Endothelial cell of umbilical vein (primary cell): ENCODE data around the gene LSM11. TPM values are rescaled to one million over a fixed set of nuclear protein-coding genes. Genes with fewer than 3 reads are reported as not detected.
"Not testable (repeated sequence)": the region's sequence is repeated elsewhere in the genome, so short reads cannot be mapped to it uniquely, and the experiment has no call there.

Experiments
- Bru-seq: library from RNA; stranded (reverse); fragments of 400-500 nt; gene quantifications from one replicate; lab custom pipeline; 2021; lab: Mats Ljungman, UMichigan
- BruChase-seq, 2 experiments: library from RNA; stranded (reverse); fragments of 400-500 nt; gene quantifications; one replicate each; lab custom pipeline; 2021; lab: Mats Ljungman, UMichigan
- BruUV-seq: library from RNA; stranded (reverse); fragments of 400-500 nt; replicated peaks from 2 replicates; lab custom pipeline; 2021; lab: Mats Ljungman, UMichigan
- CTCF ChIA-PET: fragments of 300-600, 350-600 bp; sonication (Branson Sonifier 250); formaldehyde crosslinking; loops from one replicate; lab custom pipeline; 2021; ENCODE audit warnings: antibody characterized with exemption, inconsistent platforms; lab: Charles Lee
- POLR2A ChIA-PET: fragments of 300-600, 350-600 bp; sonication (Branson Sonifier 250); formaldehyde crosslinking; loops from one replicate; lab custom pipeline; 2021; ENCODE audit warnings: antibody characterized with exemption, inconsistent platforms; lab: Charles Lee
- DNase-seq: peaks from one replicate; pipeline ENCODE4 v3.0.0-alpha.2; 2011; ENCODE audit warnings: low read depth, low spot score
- FAIRE-seq: peaks from 2 replicates; lab custom pipeline; 2011; peaks lifted over from hg19 to GRCh38; lab: Jason Lieb, UNC
- H2AFZ ChIP-seq: 2 replicates; pipeline ENCODE4 v1.6.0; 2012; ENCODE audit warnings: low read depth, low read length, control low read depth, inconsistent platforms
- H3K27ac ChIP-seq: 2 replicates; pipeline ENCODE4 v1.5.1; 2011; ENCODE audit warnings: low read depth, mild to moderate bottlenecking, control low read depth, low read length, moderate library complexity; ENCODE audit not compliant: insufficient read depth
- H3K27me3 ChIP-seq, 2 experiments: 2 replicates each; pipeline versions ENCODE4 v1.6.0 to v1.6.1; 2011; ENCODE audit warnings: low read length in 2 of 2, mixed read lengths in 1 of 2; ENCODE audit not compliant: control insufficient read depth in 2 of 2, insufficient read depth in 2 of 2
- H3K36me3 ChIP-seq, 2 experiments: 2 replicates in 1 of 2; 3 replicates in 1 of 2; pipeline ENCODE4 v1.5.1; 2011; ENCODE audit warnings: low read length in 2 of 2, mild to moderate bottlenecking in 1 of 2, moderate library complexity in 1 of 2; ENCODE audit not compliant: control insufficient read depth in 2 of 2, insufficient read depth in 2 of 2; ENCODE audit errors: extremely low read depth in 1 of 2
- H3K4me1 ChIP-seq: 3 replicates; pipeline ENCODE4 v1.5.1; 2011; ENCODE audit warnings: mild to moderate bottlenecking, low read length; ENCODE audit not compliant: control insufficient read depth, insufficient read depth; ENCODE audit errors: extremely low read depth
- H3K4me2 ChIP-seq: 2 replicates; pipeline ENCODE4 v1.6.1; 2011; ENCODE audit warnings: low read length, control low read depth, mixed read lengths; ENCODE audit not compliant: insufficient read depth
- H3K4me3 ChIP-seq, 3 experiments: fragments of 200-600 bp in 1 of 3; sonication (generic), shearing (Covaris generic) in 1 of 3; replicated peaks in 1 of 3; 2 replicates each; pipeline ENCODE4 v1.5.1; 2011 to 2016; ENCODE audit warnings: control low read depth in 3 of 3, low read length in 3 of 3, mild to moderate bottlenecking in 2 of 3, inconsistent platforms in 1 of 3, low read depth in 1 of 3, moderate library complexity in 1 of 3; ENCODE audit not compliant: insufficient read depth in 1 of 3
- H3K79me2 ChIP-seq: 2 replicates; pipeline ENCODE4 v1.6.0; 2012; ENCODE audit warnings: low read length, inconsistent platforms; ENCODE audit not compliant: control insufficient read depth, insufficient read depth
- H3K9ac ChIP-seq: replicated peaks from 2 replicates; pipeline ENCODE3; 2011; ENCODE audit warnings: low read length, control low read depth; ENCODE audit not compliant: insufficient read depth; ENCODE audit errors: extremely low read depth
- H3K9me1 ChIP-seq: replicated peaks from 3 replicates; pipeline ENCODE4 v1.6.0; 2011; ENCODE audit warnings: mild to moderate bottlenecking, low read length; ENCODE audit not compliant: control insufficient read depth, insufficient read depth; ENCODE audit errors: extremely low read depth
- H3K9me3 ChIP-seq: replicated peaks from 2 replicates; pipeline ENCODE4 v1.5.1; 2012; ENCODE audit warnings: low read length, inconsistent platforms; ENCODE audit not compliant: control insufficient read depth, insufficient read depth
- H4K20me1 ChIP-seq: replicated peaks from 2 replicates; pipeline ENCODE3; 2011; ENCODE audit warnings: mild to moderate bottlenecking, low read length; ENCODE audit not compliant: control insufficient read depth, insufficient read depth; ENCODE audit errors: extremely low read depth
- EZH2 ChIP-seq: IDR thresholded peaks from 2 replicates; pipeline ENCODE4 v1.6.1; 2012; ENCODE audit warnings: borderline replicate concordance, low read depth, mild to moderate bottlenecking, moderate library complexity, low read length, inconsistent platforms; ENCODE audit not compliant: severe bottlenecking
- FOS ChIP-seq: IDR thresholded peaks from 2 replicates; pipeline ENCODE4 v1.6.1; 2011; ENCODE audit warnings: mild to moderate bottlenecking, low read length, moderate library complexity, borderline replicate concordance; ENCODE audit not compliant: insufficient read depth
- GATA2 ChIP-seq: IDR thresholded peaks from 2 replicates; pipeline ENCODE4 v1.7.0; 2011; ENCODE audit warnings: low read depth, mild to moderate bottlenecking, moderate library complexity, mixed read lengths, low read length; ENCODE audit not compliant: insufficient read length, insufficient read depth
- JUN ChIP-seq: IDR thresholded peaks from 2 replicates; pipeline ENCODE4 v1.6.1; 2011; ENCODE audit warnings: borderline replicate concordance, low read depth; ENCODE audit not compliant: insufficient read length, insufficient read depth
- MYC ChIP-seq: IDR thresholded peaks from one replicate; pipeline ENCODE4 v1.6.1; 2011; ENCODE audit warnings: mild to moderate bottlenecking, low read depth, low read length
- POLR2A ChIP-seq: IDR thresholded peaks from 2 replicates; pipeline ENCODE4 v1.6.1; 2012; ENCODE audit warnings: low read depth, mild to moderate bottlenecking, control low read depth, low read length
- POLR2AphosphoS5 ChIP-seq: IDR thresholded peaks from 2 replicates; pipeline ENCODE4 v1.6.1; 2012; ENCODE audit warnings: low read depth, mild to moderate bottlenecking, control low read depth, low read length, moderate library complexity; ENCODE audit not compliant: insufficient read depth
- dilution Hi-C: fragments of 300-500 bp; cut with MboI; formaldehyde crosslinking; loops from one replicate; pipeline ENCODE4 v1.15.0; 2019; ENCODE audit warnings: low sequenced_read_pairs; ENCODE audit not compliant: extremely low pct_ligation_motif_present
- intact Hi-C: fragments of 100-400 bp; cut with micrococcal nuclease; formaldehyde crosslinking; loops from one replicate; pipeline ENCODE4 v1.10.0; 2022
- long read RNA-seq: library from polyadenylated mRNA; stranded (forward); transcript quantifications from one replicate; pipeline ENCODE4 v2.0.0, GENCODE V29; 2021
- polyA minus RNA-seq, 3 experiments: library from RNA; depleted of rRNA, polyadenylated mRNA; stranded (reverse); fragments of >200 nt; gene quantifications; 1 replicate in 1 of 3; 2 replicates in 2 of 3; pipeline ENCODE4 v1.2.3, GENCODE V29; 2011
- polyA plus RNA-seq, 4 experiments: library from polyadenylated mRNA; depleted of rRNA in 3 of 4; stranded (reverse) in 3 of 4; unstranded in 1 of 4; fragments of >200 nt; gene quantifications; 2 replicates each; pipeline versions ENCODE4 v1.2.1 to v1.2.3, GENCODE V29; 2011 to 2012; ENCODE audit warnings: missing spikeins in 1 of 4
- total RNA-seq: library from RNA; stranded (reverse); gene quantifications from 2 replicates; pipeline ENCODE4 v1.2.3, GENCODE V29; 2021
- TF ChIP-seq, protein P1 (sequence below), 2 donors: IDR thresholded peaks; 1 replicate in 1 of 2; 2 replicates in 1 of 2; pipeline ENCODE4 v1.5.1; 2011; ENCODE audit warnings: low read length in 2 of 2, mild to moderate bottlenecking in 2 of 2, moderate library complexity in 2 of 2, control low read depth in 1 of 2, inconsistent platforms in 1 of 2, low read depth in 1 of 2; ENCODE audit not compliant: insufficient read depth in 1 of 2; ENCODE audit errors: extremely low read depth in 1 of 2
- TF ChIP-seq, protein P2 (sequence below): IDR thresholded peaks from 2 replicates; pipeline ENCODE4 v1.6.1; 2011; ENCODE audit not compliant: insufficient read depth, insufficient read length

Gene LSM11
- total RNA-seq: 6.1 and 7.3 TPM in 2 replicates
- 2.5 and 3.5 TPM in 2 replicates for polyA plus RNA-seq
- 2.7 and 2.8 TPM in 2 replicates for polyA plus RNA-seq (2011; cell fraction: cytosol; rRNA removed)
- polyA plus RNA-seq (2011; cell fraction: nucleus; rRNA removed): 5.0 and 9.2 TPM in 2 replicates
- polyA plus RNA-seq (2012): 3.8 and 4.6 TPM in 2 replicates
- 8.8 and 9.4 TPM in 2 replicates for polyA minus RNA-seq
- 4.6 TPM for polyA minus RNA-seq (2011; cell fraction: cytosol; rRNA and poly(A)+ RNA removed)
- 3.1 and 5.7 TPM in 2 replicates for polyA minus RNA-seq (2011; cell fraction: nucleus; rRNA and poly(A)+ RNA removed)
- Bru-seq, nascent RNA: percentile 73 among the genes with signal in this experiment
- BruChase-seq, experiment 1, labeled RNA remaining after a 6-hour chase: percentile 76 among the genes with signal in this experiment
- percentile 87 among the genes with signal in this experiment for BruChase-seq, experiment 2, labeled RNA remaining after a 2-hour chase
- long read RNA-seq, full-length matches to known transcripts: 7 of 9 reads
- long read RNA-seq, partial matches to known transcripts: 0 of 9 reads
- long read RNA-seq, other reads (novel, unspliced or antisense): 2 of 9 reads

DNA sequence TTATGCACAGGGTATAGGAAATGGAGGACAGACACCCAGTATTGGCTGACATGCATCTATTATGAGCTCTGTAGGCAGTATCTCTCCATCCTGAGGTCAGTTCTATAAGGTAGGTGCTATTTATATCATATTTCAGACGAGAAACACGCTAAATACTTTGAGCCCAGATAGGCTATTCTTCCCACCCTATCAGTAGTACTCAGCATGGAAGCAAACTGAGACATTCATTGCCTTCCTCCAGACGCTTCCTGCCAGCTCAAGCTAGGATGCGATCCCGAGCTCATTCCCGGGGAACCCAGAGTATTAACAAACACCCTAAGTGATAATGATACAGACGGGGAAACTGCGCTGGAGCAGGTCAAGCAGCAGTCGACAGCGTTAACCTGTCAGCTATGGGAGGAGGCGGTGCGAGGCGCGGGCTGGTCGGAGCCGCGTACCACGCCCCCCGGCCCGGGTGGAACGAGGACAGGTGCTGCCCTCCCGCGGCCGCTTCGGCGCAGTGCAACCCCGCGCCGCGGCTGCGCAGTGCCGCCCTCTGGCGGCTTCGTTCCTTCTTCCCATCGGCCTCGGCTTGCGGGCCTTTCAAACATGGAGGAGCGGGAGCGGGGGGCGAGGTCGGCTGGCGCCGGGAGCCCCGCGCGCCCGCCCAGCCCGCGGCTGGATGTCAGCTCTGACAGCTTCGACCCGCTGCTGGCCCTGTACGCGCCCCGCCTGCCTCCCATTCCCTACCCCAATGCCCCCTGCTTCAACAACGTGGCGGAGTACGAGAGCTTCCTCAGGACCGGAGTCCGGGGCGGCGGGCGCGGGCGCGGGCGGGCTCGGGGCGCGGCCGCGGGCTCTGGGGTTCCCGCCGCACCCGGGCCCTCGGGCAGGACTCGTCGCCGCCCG lies at the start of gene LSM11:
TSS of gene LSM11 (plus strand) at position 550 of the 888 bp plus-strand sequence. CDS start at position 589, 39 bp downstream.
- peak within 1 kb of the TSS; percentile 58 for H3K27ac ChIP-seq
- no TSS peak for BruUV-seq
- H3K4me3 ChIP-seq: peak within 1 kb of the TSS; percentile 57 to 67 (median 67)
- H3K36me3 ChIP-seq: no peaks in the 10 kb centered on the region
- no peak for TF ChIP-seq EZH2
- TF ChIP-seq, protein P1, sequence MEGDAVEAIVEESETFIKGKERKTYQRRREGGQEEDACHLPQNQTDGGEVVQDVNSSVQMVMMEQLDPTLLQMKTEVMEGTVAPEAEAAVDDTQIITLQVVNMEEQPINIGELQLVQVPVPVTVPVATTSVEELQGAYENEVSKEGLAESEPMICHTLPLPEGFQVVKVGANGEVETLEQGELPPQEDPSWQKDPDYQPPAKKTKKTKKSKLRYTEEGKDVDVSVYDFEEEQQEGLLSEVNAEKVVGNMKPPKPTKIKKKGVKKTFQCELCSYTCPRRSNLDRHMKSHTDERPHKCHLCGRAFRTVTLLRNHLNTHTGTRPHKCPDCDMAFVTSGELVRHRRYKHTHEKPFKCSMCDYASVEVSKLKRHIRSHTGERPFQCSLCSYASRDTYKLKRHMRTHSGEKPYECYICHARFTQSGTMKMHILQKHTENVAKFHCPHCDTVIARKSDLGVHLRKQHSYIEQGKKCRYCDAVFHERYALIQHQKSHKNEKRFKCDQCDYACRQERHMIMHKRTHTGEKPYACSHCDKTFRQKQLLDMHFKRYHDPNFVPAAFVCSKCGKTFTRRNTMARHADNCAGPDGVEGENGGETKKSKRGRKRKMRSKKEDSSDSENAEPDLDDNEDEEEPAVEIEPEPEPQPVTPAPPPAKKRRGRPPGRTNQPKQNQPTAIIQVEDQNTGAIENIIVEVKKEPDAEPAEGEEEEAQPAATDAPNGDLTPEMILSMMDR (IDR thresholded peaks at IDR 0.05; ENCODE audit: extremely low read depth in 1 of 2, insufficient read depth in 1 of 2, low read depth in 1 of 2, low read length in 2 of 2): peak; percentile 99
- TF ChIP-seq, protein P2, sequence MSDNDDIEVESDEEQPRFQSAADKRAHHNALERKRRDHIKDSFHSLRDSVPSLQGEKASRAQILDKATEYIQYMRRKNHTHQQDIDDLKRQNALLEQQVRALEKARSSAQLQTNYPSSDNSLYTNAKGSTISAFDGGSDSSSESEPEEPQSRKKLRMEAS: no peak
- TF ChIP-seq POLR2AphosphoS5: peak; percentile 51
- no peak for TF ChIP-seq GATA2
- no peak for TF ChIP-seq MYC
- TF ChIP-seq POLR2A: no peak
- no peak for TF ChIP-seq JUN
- no peak for TF ChIP-seq FOS
- intact Hi-C loops (loop anchor here (1.0 to 5.0 kb wide), 11 partner anchors 12 to 491 kb away; partner anchors contain the start of genes C5orf52 and THG1L), dilution Hi-C loops (no loop called here)
- H3K4me1 ChIP-seq: peaks cover 14% of the 10 kb centered on the region
- H4K20me1 ChIP-seq: no peaks in the 10 kb centered on the region
- H3K9me1 ChIP-seq: no peaks in the 10 kb centered on the region
- peak within 1 kb of the TSS; percentile 97 for H2AFZ ChIP-seq
- H3K27me3 ChIP-seq: no peaks in the 10 kb centered on the region
- DNase-seq (peak; percentile 93), FAIRE-seq (peak; percentile 93)
- ChIA-PET POLR2A (no interaction called here), CTCF (interaction anchor here (0.6 to 3.2 kb wide), 47 partner anchors 9 to 1364 kb away, joined by 3 to 69 read pairs (median 4); partner anchors contain the start of gene THG1L)
- H3K79me2 ChIP-seq: peaks cover 14% of the 10 kb centered on the region
- H3K9ac ChIP-seq: peak within 1 kb of the TSS; percentile 50
- H3K9me3 ChIP-seq: no peaks in the 10 kb centered on the region
- H3K4me2 ChIP-seq: peak within 1 kb of the TSS; percentile 76

DNA sequence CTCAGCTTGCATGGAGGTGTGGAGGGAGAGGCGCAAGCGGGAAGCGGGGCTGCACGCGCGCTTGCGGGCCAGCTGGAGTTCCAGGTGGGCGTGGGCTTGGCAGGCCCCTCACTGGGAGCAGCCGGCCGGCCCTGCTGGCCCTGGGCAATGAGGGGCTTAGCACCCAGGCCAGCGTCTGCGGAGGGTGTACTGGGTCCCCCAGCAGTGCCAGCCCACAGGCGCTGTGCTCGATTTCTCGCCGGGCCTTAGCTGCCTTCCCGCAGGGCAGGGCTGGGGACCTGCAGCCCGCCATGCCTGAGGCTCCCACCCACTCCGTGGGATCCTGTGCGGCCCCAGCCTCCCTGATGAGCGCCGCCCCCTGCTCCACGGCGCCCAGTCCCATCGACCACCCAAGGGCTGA lies 49.7 kb upstream of the LSM11 start:
- H3K9ac ChIP-seq, H3K9me3 ChIP-seq, H3K27ac ChIP-seq, H3K27me3 ChIP-seq, H3K4me1 ChIP-seq, H2AFZ ChIP-seq, H3K79me2 ChIP-seq, FAIRE-seq, H3K4me2 ChIP-seq, CTCF ChIA-PET, H3K4me3 ChIP-seq, dilution Hi-C loops, POLR2A ChIA-PET, H4K20me1 ChIP-seq, intact Hi-C loops, BruUV-seq, H3K36me3 ChIP-seq, DNase-seq, H3K9me1 ChIP-seq: not testable (repeated sequence)
